Measurements from ENCODE around the gene CALCOCO1. TPM values are rescaled to one million over a fixed set of nuclear protein-coding genes. Genes with fewer than 3 reads are reported as not detected.
A peak's percentile ranks its signal among the peaks of the same experiment; 100 is the strongest.

The CALCOCO1 gene
- total RNA-seq, 4 donors from 2014 or later: 400 to 469 (median 424) TPM

- WGBS, 2 donors (ENCODE audit: low coverage in 1 of 2): 91 to 96% methylated on average over 4 to 7 of the region's 7 CpGs
- Histone ChIP-seq H3K4me1 (peaks cover 0 to 66% (median 3%) of the 10 kb centered on the region in 3 donors), H3K36me3 (peaks cover 0 to 83% of the 10 kb centered on the region in 2 donors), H3K9me3 (no peaks in the 10 kb centered on the region), H3K27me3 (no peaks in the 10 kb centered on the region), H3K4me3 (no peak overlapping the region), H3K27ac (no peak overlapping the region)
- ATAC-seq: no peak
- TF ChIP-seq POLR2A (IDR thresholded peaks at IDR 0.05): no peak
- no peak for TF ChIP-seq POLR2AphosphoS5 (IDR thresholded peaks at IDR 0.05)
- TF ChIP-seq CTCF (IDR thresholded peaks at IDR 0.05): no peak
- TF ChIP-seq EP300 (IDR thresholded peaks at IDR 0.05): no peak
Measured at GRCh38 chr12:53670308-53670707, 56.9 kb downstream of the CALCOCO1 start.

- peaks cover 0 to 97% of the 10 kb centered on the region in 2 donors for H3K36me3 ChIP-seq
- 63 to 95% methylated on average over 2 of the region's 2 CpGs for WGBS, 2 donors (ENCODE audit: low coverage in 1 of 2)
- TF ChIP-seq EP300 (IDR thresholded peaks at IDR 0.05) (no peak), POLR2A (IDR thresholded peaks at IDR 0.05) (no peak), CTCF (IDR thresholded peaks at IDR 0.05) (no peak), POLR2AphosphoS5 (IDR thresholded peaks at IDR 0.05) (no peak)
Measured at GRCh38 chr12:53667080-53667479, 60.2 kb downstream of the CALCOCO1 start.

GRCh38 chr12:53664936-53665335 is 62.3 kb downstream of the CALCOCO1 start:
- ATAC-seq: no peak
- no peaks in the 10 kb centered on the region for H3K27me3 ChIP-seq
- no peaks in the 10 kb centered on the region for H3K9me3 ChIP-seq
- H3K36me3 ChIP-seq: peaks cover 0 to 76% of the 10 kb centered on the region in 2 donors
- H3K4me3 ChIP-seq: no peak overlapping the region
- peaks cover 2 to 42% (median 11%) of the 10 kb centered on the region in 3 donors for H3K4me1 ChIP-seq
- peak overlapping the region; percentile 12 to 69 (median 54) for H3K27ac ChIP-seq
- 14 to 31% methylated on average over 3 to 7 of the region's 7 CpGs for WGBS, 2 donors (ENCODE audit: low coverage in 1 of 2)
- no peak for TF ChIP-seq CTCF (IDR thresholded peaks at IDR 0.05)
- no peak for TF ChIP-seq POLR2A (IDR thresholded peaks at IDR 0.05)
- no peak for TF ChIP-seq EP300 (IDR thresholded peaks at IDR 0.05)
- no peak for TF ChIP-seq POLR2AphosphoS5 (IDR thresholded peaks at IDR 0.05)

More at GRCh38 chr12:53667080-53667479, 60.2 kb downstream of the CALCOCO1 start:
- ATAC-seq: no peak
- Histone ChIP-seq H3K27ac (peak overlapping the region in 2 of 4 donors; percentile 20 to 57), H3K27me3 (no peaks in the 10 kb centered on the region), H3K4me1 (peaks cover 0 to 52% (median 7%) of the 10 kb centered on the region in 3 donors), H3K9me3 (no peaks in the 10 kb centered on the region), H3K4me3 (no peak overlapping the region)

GRCh38 chr12:53664191-53664590 is 63.1 kb downstream of the CALCOCO1 start:
- no peaks in the 10 kb centered on the region for H3K27me3 ChIP-seq
- no peak for TF ChIP-seq EP300 (IDR thresholded peaks at IDR 0.05)
- TF ChIP-seq POLR2AphosphoS5 (IDR thresholded peaks at IDR 0.05): no peak
- no peak for TF ChIP-seq CTCF (IDR thresholded peaks at IDR 0.05)
- TF ChIP-seq POLR2A (IDR thresholded peaks at IDR 0.05): no peak
- peak overlapping the region in 3 of 4 donors; percentile 50 to 69 (median 57) for H3K27ac ChIP-seq
- H3K9me3 ChIP-seq: no peaks in the 10 kb centered on the region
- peaks cover 0 to 68% of the 10 kb centered on the region in 2 donors for H3K36me3 ChIP-seq
- no peak overlapping the region for H3K4me3 ChIP-seq
- peaks cover 4 to 50% (median 16%) of the 10 kb centered on the region in 3 donors for H3K4me1 ChIP-seq
- WGBS, 2 donors (ENCODE audit: low coverage in 1 of 2): 70 to 79% methylated on average over 4 to 5 of the region's 5 CpGs
- ATAC-seq: no peak

GRCh38 chr12:53660041-53660440 is 67.2 kb downstream of the CALCOCO1 start:
- no peak for ATAC-seq
- no peak for TF ChIP-seq EP300 (IDR thresholded peaks at IDR 0.05)
- TF ChIP-seq POLR2A (IDR thresholded peaks at IDR 0.05): no peak
- no peak for TF ChIP-seq CTCF (IDR thresholded peaks at IDR 0.05)
- peak; percentile 19 for TF ChIP-seq POLR2AphosphoS5 (IDR thresholded peaks at IDR 0.05)
- Histone ChIP-seq H3K27ac (peak overlapping the region; percentile 85 to 91 (median 88)), H3K27me3 (no peaks in the 10 kb centered on the region), H3K4me1 (peaks cover 12 to 46% (median 26%) of the 10 kb centered on the region in 3 donors), H3K9me3 (no peaks in the 10 kb centered on the region), H3K36me3 (peaks cover 0 to 27% of the 10 kb centered on the region in 2 donors), H3K4me3 (no peak overlapping the region)
- WGBS, 2 donors (ENCODE audit: low coverage in 1 of 2): 18 to 25% methylated on average over 4 to 5 of the region's 5 CpGs
